Neural progenitor cell (in vitro differentiated cells): ENCODE data around the gene PSMD13.

Experiments used
- CTCF ChIP-seq: fragments of 200-600 bp; sonication (generic); IDR thresholded peaks from 2 replicates; pipeline ENCODE4 v1.5.1; 2017; ENCODE audit warnings: antibody characterized with exemption, mild to moderate bottlenecking
- EZH2 ChIP-seq: fragments of 200-600 bp; sonication (generic); IDR thresholded peaks from 2 replicates; pipeline ENCODE4 v1.6.1; 2017; ENCODE audit warnings: antibody characterized with exemption, mild to moderate bottlenecking, moderate library complexity
- EZH2phosphoT487 ChIP-seq: fragments of 200-600 bp; sonication (generic); IDR thresholded peaks from 2 replicates; pipeline ENCODE4 v1.6.1; 2017; ENCODE audit warnings: antibody characterized with exemption

- TF ChIP-seq EZH2 (no peak), EZH2phosphoT487 (no peak), CTCF (no peak)
These were observed 32.5 kb downstream of the PSMD13 start for GRCh38 chr11:269146-269890.
